H1 (cell line): Measurements from ENCODE around the gene IL17REL. TPM values are rescaled to one million over a fixed set of nuclear protein-coding genes. Genes with fewer than 3 reads are reported as not detected.
A peak's percentile ranks its signal among the peaks of the same experiment; 100 is the strongest.

Source experiments
- ATF3 ChIP-seq: IDR thresholded peaks from 2 replicates; pipeline ENCODE4 v1.6.1; 2011; ENCODE audit warnings: low read depth, mild to moderate bottlenecking, low read length; ENCODE audit not compliant: insufficient read depth
- CHD1 ChIP-seq: IDR thresholded peaks from 2 replicates; pipeline ENCODE4 v1.6.1; 2012; ENCODE audit warnings: low read depth, low read length, improper control_type of control experiment
- E2F6 ChIP-seq: IDR thresholded peaks from 2 replicates; pipeline ENCODE4 v1.6.1; 2012; ENCODE audit warnings: inconsistent platforms
- EP300 ChIP-seq, 2 experiments: IDR thresholded peaks; 1 replicate in 1 of 2; 2 replicates in 1 of 2; pipeline ENCODE4 v1.6.1; 2011 to 2012; ENCODE audit warnings: low read depth in 2 of 2, low read length in 2 of 2, mild to moderate bottlenecking in 2 of 2, borderline replicate concordance in 1 of 2, inconsistent platforms in 1 of 2, moderate library complexity in 1 of 2
- GTF2F1 ChIP-seq: IDR thresholded peaks from 2 replicates; pipeline ENCODE4 v1.6.1; 2012; ENCODE audit warnings: low read depth, low read length, improper control_type of control experiment, borderline replicate concordance
- HDAC2 ChIP-seq, 2 experiments: fragments of 300-600 bp in 1 of 2; sonication (generic) in 1 of 2; IDR thresholded peaks; 2 replicates each; pipeline ENCODE4 v1.6.1; 2011 to 2012; ENCODE audit warnings: low read depth in 2 of 2, low read length in 2 of 2, mild to moderate bottlenecking in 2 of 2, moderate library complexity in 2 of 2, borderline replicate concordance in 1 of 2, inconsistent platforms in 1 of 2
- KDM4A ChIP-seq: IDR thresholded peaks from one replicate; pipeline ENCODE4 v1.7.1; 2012; ENCODE audit warnings: low read depth, mild to moderate bottlenecking, moderate library complexity, low read length, inconsistent platforms; ENCODE audit not compliant: severe bottlenecking
- MAX ChIP-seq: IDR thresholded peaks from 2 replicates; pipeline ENCODE4 v1.6.1; 2012; ENCODE audit warnings: inconsistent platforms
- NANOG ChIP-seq: IDR thresholded peaks from 2 replicates; pipeline ENCODE4 v1.6.1; 2011; ENCODE audit warnings: low read length, low read depth, mild to moderate bottlenecking, inconsistent platforms; ENCODE audit not compliant: insufficient read depth, poor library complexity, severe bottlenecking
- RAD21 ChIP-seq, 2 experiments: IDR thresholded peaks in 1 of 2; conservative IDR thresholded peaks in 1 of 2; 2 replicates each; pipeline ENCODE4 v1.6.1; 2011; ENCODE audit warnings: low read depth in 2 of 2, low read length in 2 of 2, improper control_type of control experiment in 1 of 2, inconsistent platforms in 1 of 2, mild to moderate bottlenecking in 1 of 2, moderate library complexity in 1 of 2
- RNF2 ChIP-seq: fragments of 200-900, 300-1000 bp; sonication (generic); IDR thresholded peaks from 2 replicates; pipeline ENCODE4 v1.7.1; 2016; ENCODE audit warnings: borderline replicate concordance, low read depth, mild to moderate bottlenecking, antibody characterized with exemption, low read length; ENCODE audit not compliant: poor library complexity, severe bottlenecking; ENCODE audit errors: missing control alignments
- SIX5 ChIP-seq: IDR thresholded peaks from 2 replicates; pipeline ENCODE4 v1.6.1; 2011; ENCODE audit warnings: mild to moderate bottlenecking, low read depth, low read length
- SP1 ChIP-seq: IDR thresholded peaks from 2 replicates; pipeline ENCODE4 v1.6.1; 2011; ENCODE audit warnings: low read depth, low read length
- SP4 ChIP-seq: IDR thresholded peaks from 2 replicates; pipeline ENCODE4 v1.6.1; 2012; ENCODE audit warnings: low read length, inconsistent platforms
- SUZ12 ChIP-seq: fragments of 200-600 bp; sonication (generic); IDR thresholded peaks from 2 replicates; pipeline ENCODE4 v1.6.1; 2012; ENCODE audit warnings: mild to moderate bottlenecking, inconsistent platforms, low read length, moderate library complexity, mixed read lengths
- TCF12 ChIP-seq: IDR thresholded peaks from 2 replicates; pipeline ENCODE4 v1.6.1; 2011; ENCODE audit warnings: low read depth, mild to moderate bottlenecking, low read length
- polyA plus RNA-seq, 7 experiments: library from polyadenylated mRNA; depleted of rRNA in 3 of 7; stranded (reverse) in 5 of 7; unstranded in 2 of 7; fragments of >200 nt in 5 of 7; fragments of 200-250 nt in 2 of 7; gene quantifications; 1 replicate in 5 of 7; 2 replicates in 1 of 7; 4 replicates in 1 of 7; pipeline versions ENCODE4 v1.2.1 to v1.2.3, GENCODE V29; 2011 to 2013; ENCODE audit warnings: missing spikeins in 2 of 7, mixed read lengths in 2 of 7
- total RNA-seq: library from RNA; stranded (reverse); fragmentation: NEBNext Ultra II Directional; extraction: Animal tissue kit (Norgen Biotek cat#: 25700); gene quantifications from 2 replicates; pipeline ENCODE4 v1.2.1, GENCODE V29; 2021

Gene IL17REL
- total and polyA plus RNA-seq, 2 of the 8 experiments (the other 6 are each of a cell fraction or from before 2014, with no cell fraction given) = 0.15 to 0.20 TPM

DNA sequence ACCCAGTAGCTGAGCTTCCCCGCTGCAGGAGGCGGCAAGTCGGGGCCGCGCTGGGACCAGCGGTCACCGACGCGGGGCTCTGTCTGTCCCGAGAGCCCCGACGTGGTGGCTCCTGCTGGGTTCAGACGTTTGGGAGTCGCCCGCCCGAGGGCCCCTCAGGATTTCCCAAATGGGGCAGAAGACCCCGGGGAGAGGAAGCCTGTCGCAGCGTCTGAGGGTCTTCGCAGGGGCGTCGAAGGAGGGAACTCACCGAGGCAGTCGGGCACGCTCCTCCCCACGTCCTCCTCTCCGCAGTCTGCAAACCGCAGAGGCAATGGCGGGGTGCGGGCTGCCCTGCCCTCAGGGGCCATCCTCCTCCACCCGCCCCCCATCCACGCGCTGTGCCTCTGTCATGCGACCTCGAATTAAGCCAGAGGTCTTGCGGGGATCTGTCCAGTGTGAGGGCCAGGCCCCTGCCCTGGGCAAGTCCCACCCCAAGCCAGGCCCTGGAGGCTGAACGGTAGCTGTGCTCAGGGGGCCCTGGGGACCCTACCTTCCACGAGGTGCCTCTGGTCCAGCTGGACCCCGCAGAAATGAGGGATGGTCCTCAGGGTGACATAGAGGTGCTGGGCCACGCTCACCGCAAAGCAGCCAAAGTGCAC, 12.5 kb downstream of the IL17REL start (continued):
- TF ChIP-seq CHD1 (no peak), RAD21 (IDR thresholded peaks at IDR 0.05 in 1 of 2, conservative IDR thresholded peaks at IDR 0.05 in 1 of 2; ENCODE audit: low read depth in 2 of 2, low read length in 2 of 2) (no peak), SUZ12 (0 out of 2 replicates have a peak, but pooled peaks have one; percentile 29), TCF12 (no peak), NANOG (no peak), GTF2F1 (no peak), SP4 (no peak), HDAC2 (IDR thresholded peaks at IDR 0.05; ENCODE audit: borderline replicate concordance in 1 of 2, low read depth in 2 of 2, low read length in 2 of 2) (no peak), EP300 (IDR thresholded peaks at IDR 0.05; ENCODE audit: borderline replicate concordance in 1 of 2, low read depth in 2 of 2, low read length in 2 of 2) (no peak), SIX5 (no peak), RNF2 (no peak), SP1 (no peak), ATF3 (no peak), E2F6 (peak; percentile 63), MAX (peak; percentile 68), KDM4A (peak; percentile 12)
